Upper lobe of left lung (tissue), 6 donors: Measurements from ENCODE around the gene ADCY3. TPM values are rescaled to one million over a fixed set of nuclear protein-coding genes. Genes with fewer than 3 reads are reported as not detected.

ENCODE experiments used
- ATAC-seq, 2 donors: fragments of 200-7000 bp; cut with Tn5 transposase; one replicate each; pipeline ENCODE4 v1.9.1; 2022; ENCODE audit warnings: mild to moderate bottlenecking in 2 of 2, moderate library complexity in 2 of 2; ENCODE audit not compliant: low FRiP score in 2 of 2
- DNase-seq, 2 donors: peaks; one replicate each; pipeline ENCODE4 v3.0.0-alpha.2; 2019 to 2020
- H3K27ac ChIP-seq, 4 donors: fragments of 200-600 bp; sonication (generic); one replicate each; pipeline ENCODE4 v1.5.1; 2016 to 2019
- H3K27me3 ChIP-seq, 4 donors: fragments of 200-600 bp; sonication (generic); one replicate each; pipeline ENCODE4 v1.5.1; 2017 to 2019
- H3K36me3 ChIP-seq, 4 donors: fragments of 200-600 bp; sonication (generic); one replicate each; pipeline ENCODE4 v1.5.1; 2016 to 2019
- H3K4me1 ChIP-seq, 4 donors: fragments of 200-600 bp; sonication (generic); one replicate each; pipeline ENCODE4 v1.5.1; 2018 to 2019
- H3K4me3 ChIP-seq, 4 donors: fragments of 200-600 bp; sonication (generic); one replicate each; pipeline ENCODE4 v1.5.1; 2017 to 2019; ENCODE audit warnings: mild to moderate bottlenecking in 2 of 4, moderate library complexity in 1 of 4
- H3K9me3 ChIP-seq, 4 donors: fragments of 200-600 bp; sonication (generic); one replicate each; pipeline ENCODE4 v1.5.1; 2018 to 2019
- CTCF ChIP-seq, 6 experiments: fragments of 450-650 bp in 4 of 6; fragments of 200-600 bp in 2 of 6; sonication (generic) in 2 of 6; IDR thresholded peaks; one replicate each; pipeline ENCODE4 v1.5.1; 2016 to 2019; ENCODE audit warnings: antibody characterized with exemption in 6 of 6
- EP300 ChIP-seq, 4 donors: sonication (generic); formaldehyde crosslinking; IDR thresholded peaks; one replicate each; pipeline ENCODE4 v1.5.1; 2017; ENCODE audit warnings: antibody characterized with exemption in 4 of 4, control low read depth in 2 of 4
- POLR2A ChIP-seq, 4 donors: fragments of 450-650 bp; IDR thresholded peaks; one replicate each; pipeline ENCODE4 v1.5.1; 2016 to 2017; ENCODE audit warnings: antibody characterized with exemption in 4 of 4, mild to moderate bottlenecking in 2 of 4
- POLR2AphosphoS5 ChIP-seq, 2 donors: sonication (generic); formaldehyde crosslinking; IDR thresholded peaks; one replicate each; pipeline ENCODE4 v1.5.1; 2017; ENCODE audit warnings: antibody characterized with exemption in 2 of 2
- WGBS, 2 donors: methylation state at CpG; one replicate each; pipeline ENCODE4 v1.1.5; 2017 to 2018; 5-methylcytosine and 5-hydroxymethylcytosine counted together
- small RNA-seq, 4 donors: library from RNA; depleted of rRNA; stranded (forward); fragments of <200 nt; gene quantifications; one replicate each; pipeline ENCODE3, GENCODE V24; 2016
- total RNA-seq, 6 donors: library from RNA; depleted of rRNA in 4 of 6; stranded (reverse); fragments of >200 nt in 4 of 6; gene quantifications; one replicate each; pipeline versions ENCODE4 v1.1.0 to v1.2.1, GENCODE V29; 2016 to 2021
- donor health status: DM: no; HTN: no; CAD: no; lungs with moderate emphysema.
- donor health status: DM: no; HTN: yes; CAD: no; lungs with severe emphysema.

Gene ADCY3
- total RNA-seq, 6 donors from 2014 or later = 17.5 to 83.5 (median 36.5) TPM

GRCh38 chr2:24771764-24772586 is 148.1 kb downstream of the ADCY3 start:
- H3K4me1 ChIP-seq = peaks cover 0 to 12% (median 0%) of the 10 kb centered on the region in 4 donors
- TF ChIP-seq POLR2AphosphoS5 (IDR thresholded peaks at IDR 0.05) = no peak
- no peak for TF ChIP-seq POLR2A (IDR thresholded peaks at IDR 0.05)
- TF ChIP-seq CTCF (IDR thresholded peaks at IDR 0.05) = no peak
- TF ChIP-seq EP300 (IDR thresholded peaks at IDR 0.05) = no peak
- H3K36me3 ChIP-seq = peaks cover 0 to 14% (median 3%) of the 10 kb centered on the region in 4 donors
- H3K27me3 ChIP-seq = no peaks in the 10 kb centered on the region
- no peaks in the 10 kb centered on the region for H3K9me3 ChIP-seq
- peak; percentile 56 to 90 for ATAC-seq
- peak overlapping the region in 3 of 4 donors; percentile 1 to 49 (median 20) for H3K27ac ChIP-seq
- H3K4me3 ChIP-seq = no peak overlapping the region
- 74 to 84% methylated on average over 5 of the region's 5 CpGs for WGBS, 2 donors
- peak in 1 of 2 donors; percentile 88 for DNase-seq

GRCh38 chr2:24771061-24771460 is 149.0 kb downstream of the ADCY3 start:
- ATAC-seq (no peak), DNase-seq (no peak)
- no peaks in the 10 kb centered on the region for H3K9me3 ChIP-seq
- H3K36me3 ChIP-seq = peaks cover 0 to 14% (median 3%) of the 10 kb centered on the region in 4 donors
- no peak for TF ChIP-seq POLR2A (IDR thresholded peaks at IDR 0.05)
- TF ChIP-seq POLR2AphosphoS5 (IDR thresholded peaks at IDR 0.05) = no peak
- no peak for TF ChIP-seq CTCF (IDR thresholded peaks at IDR 0.05)
- no peak for TF ChIP-seq EP300 (IDR thresholded peaks at IDR 0.05)
- H3K27ac ChIP-seq = no peak overlapping the region
- WGBS, 2 donors = 95 to 96% methylated on average over 5 of the region's 5 CpGs
- no peaks in the 10 kb centered on the region for H3K27me3 ChIP-seq
- no peak overlapping the region for H3K4me3 ChIP-seq
- peaks cover 0 to 12% (median 0%) of the 10 kb centered on the region in 4 donors for H3K4me1 ChIP-seq

Small RNA genes lying within 50 kb of the gene (small RNA-seq; reads per million reads assigned to genes)
- 0 reads per million in 4 donors for gene AC013267.1
- gene RF00016 = 0 reads per million in 4 donors

Other genes starting within 250 kb of the ADCY3 start
- 10 to 100 TPM; 13.8 to 45.8 (median 27.6) TPM for gene PTRHD1, start 126.8 kb downstream of the ADCY3 start, total RNA-seq
- 1 to 10 TPM; 4.9 to 8.7 (median 7.2) TPM for gene CENPO, start 126.8 kb downstream of the ADCY3 start, total RNA-seq
- 10 to 100 TPM in 2 of 6 donors, 1 to 10 TPM in 4; 4.4 to 16.8 (median 7.7) TPM for gene DNAJC27, start 51.7 kb upstream of the ADCY3 start, total RNA-seq
- 10 to 100 TPM in 3 of 6 donors, 1 to 10 TPM in 3; 5.1 to 15.2 (median 9.5) TPM for gene EFR3B, start 121.8 kb upstream of the ADCY3 start, total RNA-seq
- 10 to 100 TPM in 1 of 6 donors, 1 to 10 TPM in 5; 2.4 to 11.5 (median 5.6) TPM for gene POMC, start 248.3 kb upstream of the ADCY3 start, total RNA-seq